ENCODE results near the gene PODXL.
A peak's percentile ranks its signal among the peaks of the same experiment; 100 is the strongest.
"Not testable (repeated sequence)": the region's sequence is repeated elsewhere in the genome, so short reads cannot be mapped to it uniquely, and the experiment has no call there.

Gene PODXL

GRCh38 chr7:131495669-131496498 is 60.5 kb downstream of the PODXL start:
- no peak for DNase-seq

GRCh38 chr7:131494182-131494581 is 62.2 kb downstream of the PODXL start:
- DNase-seq = no peak

- peak in 1 of 51 donors; percentile 31 for DNase-seq
Measured at GRCh38 chr7:131493581-131493980, 62.8 kb downstream of the PODXL start.

- DNase-seq = no peak
Measured at GRCh38 chr7:131493081-131493480, 63.3 kb downstream of the PODXL start.

- DNase-seq = no peak
Measured at GRCh38 chr7:131489881-131490280, 66.5 kb downstream of the PODXL start.

GRCh38 chr7:131489196-131489595 is 67.2 kb downstream of the PODXL start:
- no peak for DNase-seq

- DNase-seq = no peak
Measured at GRCh38 chr7:131488361-131488760, 68.1 kb downstream of the PODXL start.

GRCh38 chr7:131487217-131487616 is 69.2 kb downstream of the PODXL start:
- DNase-seq = no peak

- DNase-seq = no peak
Measured at GRCh38 chr7:131486346-131486745, 70.1 kb downstream of the PODXL start.

- no peak for DNase-seq
Measured at GRCh38 chr7:131483586-131483985, 72.8 kb downstream of the PODXL start.

GRCh38 chr7:131482800-131483199 is 73.6 kb downstream of the PODXL start:
- no peak for DNase-seq

GRCh38 chr7:131480384-131481315 is 75.8 kb downstream of the PODXL start:
- no peak for DNase-seq

GRCh38 chr7:131476740-131477139 is 79.7 kb downstream of the PODXL start:
- DNase-seq = no peak

- no peak for DNase-seq
Measured at GRCh38 chr7:131471250-131472004, 85.0 kb downstream of the PODXL start.

GRCh38 chr7:131467788-131468187 is 88.6 kb downstream of the PODXL start:
- no peak for DNase-seq

- DNase-seq = no peak
Measured at GRCh38 chr7:131466735-131467365, 89.6 kb downstream of the PODXL start.

- DNase-seq = not testable (repeated sequence)
Measured at GRCh38 chr7:131462715-131463114, 93.7 kb downstream of the PODXL start.

GRCh38 chr7:131462059-131462458 is 94.4 kb downstream of the PODXL start:
- no peak for DNase-seq

GRCh38 chr7:131459256-131459655 is 97.2 kb downstream of the PODXL start:
- DNase-seq = no peak

- no peak for DNase-seq
Measured at GRCh38 chr7:131456338-131456737, 100.1 kb downstream of the PODXL start.

- no peak for DNase-seq
Measured at GRCh38 chr7:131455546-131455945, 100.9 kb downstream of the PODXL start.

All from hypothalamus (tissue), 51 donors.